Bone marrow (tissue), 2 donors: Measurements from ENCODE around the gene TMEM229A.
"Not testable (repeated sequence)": the region's sequence is repeated elsewhere in the genome, so short reads cannot be mapped to it uniquely, and the experiment has no call there.

Source experiments
- DNase-seq, 2 donors: peaks; one replicate each; lab custom pipeline; 2025; lab: John Stamatoyannopoulos, UW

The TMEM229A gene

GRCh38 chr7:124032369-124033094 is at the start of gene TMEM229A:
TMEM229A (minus strand) TSS chr7:124033067; CDS start chr7:124033003, 64 bp downstream.
- no peak for DNase-seq

GRCh38 chr7:124082234-124082633 is 49.4 kb upstream of the TMEM229A start:
- DNase-seq, result not testable (repeated sequence)

GRCh38 chr7:124077546-124077945 is 44.7 kb upstream of the TMEM229A start:
- no peak for DNase-seq

- no peak for DNase-seq
Observed at GRCh38 chr7:124076841-124077240, 44.0 kb upstream of the TMEM229A start.

GRCh38 chr7:124074007-124074406 is 41.1 kb upstream of the TMEM229A start:
- DNase-seq, result no peak

- no peak for DNase-seq
Observed at GRCh38 chr7:124073310-124073645, 40.4 kb upstream of the TMEM229A start.

GRCh38 chr7:124072603-124073309 is 39.9 kb upstream of the TMEM229A start:
- no peak for DNase-seq

GRCh38 chr7:124071843-124072242 is 39.0 kb upstream of the TMEM229A start:
- DNase-seq, result no peak

GRCh38 chr7:124062171-124062570 is 29.3 kb upstream of the TMEM229A start:
- no peak for DNase-seq

- no peak for DNase-seq
Observed at GRCh38 chr7:124060528-124060927, 27.7 kb upstream of the TMEM229A start.

- DNase-seq, result no peak
Observed at GRCh38 chr7:124059375-124059774, 26.5 kb upstream of the TMEM229A start.

- DNase-seq, result no peak
Observed at GRCh38 chr7:124058515-124058914, 25.6 kb upstream of the TMEM229A start.

- DNase-seq, result no peak
Observed at GRCh38 chr7:124057872-124058271, 25.0 kb upstream of the TMEM229A start.

- no peak for DNase-seq
Observed at GRCh38 chr7:124056234-124056633, 23.4 kb upstream of the TMEM229A start.

- DNase-seq, result no peak
Observed at GRCh38 chr7:124051681-124052377, 19.0 kb upstream of the TMEM229A start.

GRCh38 chr7:124042826-124043225 is 10.0 kb upstream of the TMEM229A start:
- DNase-seq, result no peak

- no peak for DNase-seq
Observed at GRCh38 chr7:124041439-124041838, 8.6 kb upstream of the TMEM229A start.

GRCh38 chr7:124037902-124038301 is 5.0 kb upstream of the TMEM229A start:
- DNase-seq, result not testable (repeated sequence)

- no peak for DNase-seq
Observed at GRCh38 chr7:124035706-124036105, 2.8 kb upstream of the TMEM229A start.

- no peak for DNase-seq
Observed at GRCh38 chr7:124034754-124035100, 1.9 kb upstream of the TMEM229A start.

- no peak for DNase-seq
Observed at GRCh38 chr7:124033807-124034753, 1.2 kb upstream of the TMEM229A start.
